Mucosa of stomach (tissue), 1 donor: Measurements from ENCODE around the gene TTC21B.

Experiments
- H3K27me3 ChIP-seq: one replicate; pipeline ENCODE4 v1.7.0; 2013; ENCODE audit warnings: mild to moderate bottlenecking, low read length; ENCODE audit not compliant: control insufficient read depth, insufficient read depth
- H3K36me3 ChIP-seq: one replicate; pipeline ENCODE4 v1.7.0; 2013; ENCODE audit warnings: low read length; ENCODE audit not compliant: control insufficient read depth, insufficient read depth
- H3K4me1 ChIP-seq: one replicate; pipeline ENCODE4 v1.7.0; 2013; ENCODE audit warnings: mild to moderate bottlenecking, low read length; ENCODE audit not compliant: control insufficient read depth, insufficient read depth
- H3K4me3 ChIP-seq: one replicate; pipeline ENCODE4 v1.7.0; 2013; ENCODE audit warnings: low read length
- H3K9ac ChIP-seq: one replicate; pipeline ENCODE4 v1.7.0; 2013; ENCODE audit warnings: mild to moderate bottlenecking, low read length, moderate library complexity
- H3K9me3 ChIP-seq: one replicate; pipeline ENCODE4 v1.7.0; 2013; ENCODE audit warnings: mild to moderate bottlenecking, low read length, moderate library complexity; ENCODE audit not compliant: control insufficient read depth
- donor health status: Pancreatic carcinoma.

The TTC21B gene

DNA sequence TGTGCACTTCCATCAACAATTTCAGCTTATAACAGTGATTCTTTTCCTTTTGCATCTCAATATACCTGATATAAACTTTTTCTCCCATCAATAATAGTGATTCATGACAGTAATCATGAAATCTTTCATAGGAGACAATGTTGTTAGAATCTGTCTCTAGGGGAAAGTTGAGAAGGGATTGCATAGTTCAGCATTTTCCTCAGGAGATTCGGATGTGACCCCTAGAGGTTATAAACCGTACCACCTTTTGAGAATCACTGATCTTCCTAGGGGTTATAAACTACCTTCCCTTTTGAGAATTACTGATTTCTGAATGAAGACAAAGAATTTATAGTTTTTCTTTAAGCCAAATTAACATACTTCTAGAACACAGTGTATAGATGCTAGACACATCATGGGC, 106.6 kb downstream of the TTC21B start:
- no peaks in the 10 kb centered on the region for H3K27me3 ChIP-seq
- H3K9ac ChIP-seq = no peak overlapping the region
- H3K9me3 ChIP-seq = no peaks in the 10 kb centered on the region
- H3K4me1 ChIP-seq = no peaks in the 10 kb centered on the region
- H3K36me3 ChIP-seq = no peaks in the 10 kb centered on the region
- H3K4me3 ChIP-seq = no peak overlapping the region

DNA sequence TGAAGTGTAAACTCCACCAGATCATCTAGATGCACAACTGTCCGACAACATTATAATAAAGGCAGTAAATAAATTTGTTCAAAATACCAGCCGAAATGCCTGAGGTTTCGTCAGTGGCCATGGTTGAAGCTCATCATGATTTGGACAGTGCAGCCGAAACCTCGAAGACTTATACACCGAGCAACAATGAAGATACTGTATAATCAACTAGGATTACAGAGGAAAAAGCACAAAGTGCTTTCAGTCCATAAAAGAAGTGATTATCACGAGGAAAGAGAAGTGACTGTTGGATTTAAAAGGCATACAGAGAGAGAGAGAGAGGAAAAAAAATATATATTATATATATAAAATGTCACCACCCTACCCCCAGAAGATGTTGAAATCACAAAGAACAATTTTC, 107.5 kb downstream of the TTC21B start:
- Histone ChIP-seq H3K4me1 (no peaks in the 10 kb centered on the region), H3K27me3 (no peaks in the 10 kb centered on the region), H3K9me3 (no peaks in the 10 kb centered on the region), H3K36me3 (no peaks in the 10 kb centered on the region), H3K4me3 (no peak overlapping the region), H3K9ac (no peak overlapping the region)

DNA sequence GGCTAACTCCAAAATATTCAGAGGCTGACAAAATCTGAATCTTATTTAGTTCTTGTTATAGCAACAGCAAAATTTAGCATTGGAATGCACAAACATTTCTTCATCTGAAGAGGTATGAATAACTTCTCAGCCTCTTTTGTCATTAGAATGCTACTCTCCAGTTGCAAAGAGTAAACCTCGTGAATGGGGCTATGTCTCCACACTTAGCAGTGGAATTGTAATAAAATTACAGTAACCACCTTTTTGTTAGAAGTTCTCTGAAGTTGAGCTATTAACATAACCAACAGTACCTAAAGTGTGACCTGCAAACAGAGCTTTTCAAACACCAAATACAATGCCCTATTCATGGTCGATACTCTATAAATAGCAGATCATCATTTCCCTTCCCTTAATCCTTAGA, 109.4 kb downstream of the TTC21B start:
- no peaks in the 10 kb centered on the region for H3K36me3 ChIP-seq
- H3K27me3 ChIP-seq = no peaks in the 10 kb centered on the region
- H3K4me3 ChIP-seq = no peak overlapping the region
- no peaks in the 10 kb centered on the region for H3K4me1 ChIP-seq
- no peak overlapping the region for H3K9ac ChIP-seq
- H3K9me3 ChIP-seq = no peaks in the 10 kb centered on the region

DNA sequence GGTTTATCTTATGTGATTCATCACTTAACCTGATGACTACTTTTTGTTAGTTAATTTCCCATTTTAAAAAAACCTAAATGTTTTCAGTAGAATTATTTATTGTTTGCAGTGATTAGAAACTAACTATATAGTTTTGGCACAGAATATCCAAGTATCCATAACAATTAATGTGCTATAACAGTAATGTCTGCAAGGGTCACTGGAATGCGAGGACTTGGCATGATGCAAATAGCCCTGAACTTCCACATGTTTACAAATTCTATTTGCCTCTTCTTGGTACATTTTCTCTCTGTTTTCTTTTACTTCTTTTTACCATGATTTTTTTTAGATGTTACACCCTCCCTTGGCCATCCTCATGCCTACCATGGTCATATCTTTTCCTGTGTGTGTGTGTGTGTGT, 110.2 kb downstream of the TTC21B start:
- H3K4me3 ChIP-seq = no peak overlapping the region

DNA sequence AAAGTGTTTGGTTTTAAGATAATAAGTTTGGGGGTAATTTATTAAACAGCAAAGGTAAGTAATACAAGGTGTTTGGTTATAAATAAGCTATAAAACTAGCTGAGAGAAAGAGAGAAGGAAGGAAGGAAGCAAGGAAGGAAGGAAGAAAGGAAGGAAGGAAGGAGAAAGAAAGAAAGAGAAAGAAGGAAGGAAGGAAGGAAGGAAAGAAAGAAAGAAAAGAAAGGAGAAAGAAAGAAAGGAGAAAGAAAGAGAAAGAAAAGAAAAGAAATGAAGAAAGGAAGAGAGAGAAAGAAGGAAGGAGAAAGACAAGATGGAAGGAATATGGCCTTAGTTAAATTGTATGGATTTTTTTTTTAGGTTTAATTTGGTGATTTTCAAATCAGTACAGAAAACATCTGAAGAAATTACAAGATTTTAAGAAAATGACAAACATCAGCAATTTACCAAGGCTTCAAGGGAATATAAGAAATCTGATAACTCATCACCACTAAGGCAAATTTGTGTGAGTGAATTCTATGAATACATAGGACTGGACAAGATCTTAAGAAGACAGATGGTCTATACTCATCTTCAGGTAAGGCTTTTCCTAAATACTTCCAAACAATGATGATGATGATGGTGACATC, 113.1 kb downstream of the TTC21B start:
- Histone ChIP-seq H3K4me3 (no peak overlapping the region), H3K9me3 (no peaks in the 10 kb centered on the region), H3K36me3 (no peaks in the 10 kb centered on the region), H3K27me3 (no peaks in the 10 kb centered on the region), H3K4me1 (no peaks in the 10 kb centered on the region), H3K9ac (no peak overlapping the region)

More for the DNA sequence above, 110.2 kb downstream of the TTC21B start:
- Histone ChIP-seq H3K9ac (no peak overlapping the region), H3K9me3 (no peaks in the 10 kb centered on the region), H3K36me3 (no peaks in the 10 kb centered on the region), H3K4me1 (no peaks in the 10 kb centered on the region), H3K27me3 (no peaks in the 10 kb centered on the region)

DNA sequence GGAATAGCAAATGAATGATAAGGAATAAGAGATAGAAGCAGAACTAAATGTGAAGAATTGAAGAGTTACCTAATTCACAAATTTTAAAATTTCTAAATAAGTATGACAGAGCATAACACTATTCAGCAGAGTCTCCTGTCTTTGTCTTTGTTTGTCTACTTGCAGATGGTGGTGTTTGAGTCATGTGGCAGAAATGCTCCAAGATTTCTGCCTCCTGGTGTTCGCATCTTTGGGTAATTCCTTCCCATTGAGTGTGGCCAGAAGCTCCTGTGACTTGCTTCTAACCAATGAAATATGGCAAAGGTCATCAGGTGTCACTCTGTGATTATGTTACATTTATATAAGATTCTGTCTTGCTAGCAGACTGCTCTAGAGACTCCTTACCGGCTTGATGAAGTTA, 114.0 kb downstream of the TTC21B start:
- H3K9ac ChIP-seq = no peak overlapping the region
- no peak overlapping the region for H3K4me3 ChIP-seq
- no peaks in the 10 kb centered on the region for H3K9me3 ChIP-seq
- H3K4me1 ChIP-seq = no peaks in the 10 kb centered on the region
- no peaks in the 10 kb centered on the region for H3K27me3 ChIP-seq
- no peaks in the 10 kb centered on the region for H3K36me3 ChIP-seq

DNA sequence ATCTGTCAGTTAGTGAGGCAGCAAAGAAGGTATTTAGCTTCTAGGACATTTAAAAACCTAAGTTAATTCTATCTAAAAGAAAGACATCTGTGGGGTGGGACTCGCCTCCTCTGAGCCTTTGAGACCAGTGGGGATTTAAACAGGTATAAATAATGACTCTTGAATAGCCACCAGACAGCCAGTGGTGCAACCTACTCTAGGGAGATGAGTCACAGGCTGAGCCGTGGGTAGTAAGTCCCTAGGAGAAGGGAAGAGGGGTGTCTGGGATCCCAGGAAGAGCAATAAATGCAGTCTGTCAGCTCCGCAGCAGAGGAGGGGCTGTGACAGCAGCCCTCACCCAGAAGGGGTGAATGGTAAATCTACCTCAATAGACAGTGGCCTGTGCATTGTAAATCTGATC, 116.5 kb downstream of the TTC21B start:
- H3K4me3 ChIP-seq = no peak overlapping the region
- no peak overlapping the region for H3K9ac ChIP-seq
- H3K27me3 ChIP-seq = no peaks in the 10 kb centered on the region
- no peaks in the 10 kb centered on the region for H3K9me3 ChIP-seq
- H3K4me1 ChIP-seq = no peaks in the 10 kb centered on the region
- H3K36me3 ChIP-seq = no peaks in the 10 kb centered on the region

DNA sequence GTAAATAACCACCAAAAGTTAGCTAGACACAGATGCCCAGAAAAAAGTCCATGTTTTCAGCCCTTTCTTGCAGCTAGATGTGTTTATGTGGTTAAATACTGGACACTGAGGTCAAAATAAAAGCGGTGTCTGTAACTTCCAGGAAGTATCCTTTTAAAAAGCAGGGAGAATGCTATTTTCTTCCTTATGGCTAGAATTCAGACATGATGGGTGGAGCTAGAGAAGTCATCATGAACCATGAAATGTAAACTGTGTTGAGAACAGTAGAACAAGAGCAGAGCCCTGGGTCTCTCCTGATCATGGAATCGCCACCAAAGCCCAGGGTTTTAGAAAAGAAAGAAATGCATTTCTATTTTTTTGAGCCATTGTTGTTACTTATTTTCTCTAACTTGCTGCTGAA, 118.2 kb downstream of the TTC21B start:
- Histone ChIP-seq H3K4me3 (no peak overlapping the region), H3K36me3 (no peaks in the 10 kb centered on the region), H3K9me3 (no peaks in the 10 kb centered on the region), H3K4me1 (no peaks in the 10 kb centered on the region), H3K9ac (no peak overlapping the region), H3K27me3 (no peaks in the 10 kb centered on the region)

DNA sequence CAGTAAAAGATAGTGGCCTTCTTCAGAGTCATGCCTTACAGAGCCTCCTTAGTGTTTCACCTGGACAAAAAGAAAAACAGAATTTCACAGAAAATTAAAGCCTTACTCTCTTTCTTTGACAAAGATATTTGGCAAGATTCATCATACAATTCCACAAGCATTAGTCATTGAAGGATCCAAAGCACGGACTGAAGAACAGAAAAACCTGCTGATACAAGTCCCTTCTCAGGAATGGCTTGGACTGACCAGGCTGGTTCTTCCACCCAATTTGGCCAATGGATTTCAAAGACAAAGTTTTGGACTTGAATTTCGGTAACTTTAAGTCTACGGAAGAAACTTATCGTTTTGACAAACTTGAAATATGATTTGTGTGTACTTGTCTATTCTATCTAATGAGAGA, 120.4 kb downstream of the TTC21B start:
- no peaks in the 10 kb centered on the region for H3K4me1 ChIP-seq
- no peaks in the 10 kb centered on the region for H3K27me3 ChIP-seq
- no peak overlapping the region for H3K9ac ChIP-seq
- no peaks in the 10 kb centered on the region for H3K9me3 ChIP-seq
- H3K36me3 ChIP-seq = no peaks in the 10 kb centered on the region
- H3K4me3 ChIP-seq = no peak overlapping the region

DNA sequence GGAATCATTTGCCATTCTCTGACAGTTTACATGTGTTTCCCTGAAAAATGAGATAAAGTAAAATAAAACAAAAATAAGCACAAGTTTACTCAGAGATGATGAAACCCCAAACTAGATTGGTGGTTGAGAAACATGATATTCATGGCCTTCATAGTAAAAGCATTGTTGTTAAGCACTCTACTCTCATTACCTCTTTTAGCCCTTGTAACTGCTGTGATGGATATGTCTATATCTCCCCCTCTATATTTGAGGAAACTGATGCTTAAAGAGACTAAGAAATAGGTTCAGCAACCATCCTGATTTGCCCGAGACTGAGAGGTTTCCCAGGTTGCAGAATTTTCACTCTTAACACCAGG, 125.7 kb downstream of the TTC21B start:
- Histone ChIP-seq H3K36me3 (no peaks in the 10 kb centered on the region), H3K27me3 (no peaks in the 10 kb centered on the region), H3K4me1 (no peaks in the 10 kb centered on the region), H3K9ac (no peak overlapping the region), H3K4me3 (no peak overlapping the region), H3K9me3 (no peaks in the 10 kb centered on the region)

DNA sequence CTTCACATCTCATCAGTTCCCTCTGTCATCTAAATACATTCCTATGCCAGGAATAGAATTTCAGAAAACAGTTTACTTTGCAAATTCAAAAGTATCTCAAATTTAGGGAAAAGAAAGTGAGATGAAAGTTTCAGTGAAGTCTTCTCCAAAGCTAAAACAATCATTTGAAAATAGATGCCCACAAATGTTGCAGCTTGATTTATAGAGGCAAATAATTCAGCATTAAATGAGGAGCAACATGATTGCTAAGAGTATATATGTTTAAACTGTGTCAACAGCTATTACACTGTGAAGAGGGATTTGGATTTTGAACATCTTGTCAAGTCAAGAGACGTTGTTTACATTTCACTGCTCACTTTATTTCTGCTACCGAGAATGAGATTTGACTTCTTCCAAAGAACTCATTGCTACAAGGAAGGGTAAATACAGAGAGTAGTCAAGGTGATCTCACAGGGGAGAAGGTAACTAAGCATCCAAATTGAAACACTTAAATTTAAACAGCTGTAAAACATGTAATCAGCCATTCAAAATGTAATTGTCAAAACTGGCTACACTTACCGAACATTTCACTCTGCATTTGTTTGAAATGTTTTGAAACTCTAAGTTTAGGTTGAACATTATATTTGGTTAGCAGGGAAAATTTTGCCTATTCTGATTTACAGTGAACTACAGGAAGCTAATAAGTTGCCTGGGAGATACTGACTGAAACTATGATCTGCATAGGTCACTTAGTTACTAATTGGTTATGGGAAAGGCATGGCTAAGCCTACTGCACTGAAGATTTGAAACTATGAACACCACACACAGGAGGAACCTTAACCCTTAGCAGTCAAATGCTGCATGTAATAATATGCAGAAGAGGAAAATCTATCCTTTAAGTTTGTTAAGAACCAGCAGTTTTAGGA, 126.3 kb downstream of the TTC21B start:
- H3K4me1 ChIP-seq = no peaks in the 10 kb centered on the region
- no peak overlapping the region for H3K4me3 ChIP-seq
- no peak overlapping the region for H3K9ac ChIP-seq
- H3K9me3 ChIP-seq = no peaks in the 10 kb centered on the region
- H3K36me3 ChIP-seq = no peaks in the 10 kb centered on the region
- no peaks in the 10 kb centered on the region for H3K27me3 ChIP-seq

DNA sequence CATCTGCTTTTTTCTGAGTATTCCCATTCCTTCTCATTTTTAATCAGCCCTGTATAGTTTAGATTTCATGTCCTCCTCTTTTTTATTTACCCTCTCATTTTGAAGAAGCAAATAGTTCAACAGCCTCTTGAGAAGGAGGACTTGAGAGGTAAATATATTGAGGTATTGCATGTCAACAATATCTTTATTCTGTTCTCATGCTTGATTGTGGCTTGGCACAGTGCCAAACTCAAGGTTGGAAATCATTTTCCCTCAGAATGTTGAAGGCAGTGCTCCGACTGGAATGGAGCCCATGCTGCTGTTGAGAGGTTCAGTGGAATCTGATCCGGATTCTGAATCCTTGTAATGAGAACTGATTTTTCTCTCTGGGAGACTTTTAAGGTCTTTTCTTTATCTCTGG, 128.5 kb downstream of the TTC21B start:
- H3K9me3 ChIP-seq = no peaks in the 10 kb centered on the region
- H3K27me3 ChIP-seq = no peaks in the 10 kb centered on the region
- H3K4me3 ChIP-seq = no peak overlapping the region
- H3K9ac ChIP-seq = no peak overlapping the region
- H3K36me3 ChIP-seq = no peaks in the 10 kb centered on the region
- H3K4me1 ChIP-seq = no peaks in the 10 kb centered on the region
